RCC 7860 (cell line): ENCODE data around the gene CLEC5A.
"Not testable (repeated sequence)": the region's sequence is repeated elsewhere in the genome, so short reads cannot be mapped to it uniquely, and the experiment has no call there.

Source experiments
- DNase-seq: peaks from one replicate; pipeline ENCODE4 v3.0.0-alpha.2; 2015; ENCODE audit warnings: low spot score
- FAIRE-seq: peaks from 2 replicates; lab custom pipeline; 2012; peaks lifted over from hg19 to GRCh38; lab: Jason Lieb, UNC

CLEC5A gene

DNA sequence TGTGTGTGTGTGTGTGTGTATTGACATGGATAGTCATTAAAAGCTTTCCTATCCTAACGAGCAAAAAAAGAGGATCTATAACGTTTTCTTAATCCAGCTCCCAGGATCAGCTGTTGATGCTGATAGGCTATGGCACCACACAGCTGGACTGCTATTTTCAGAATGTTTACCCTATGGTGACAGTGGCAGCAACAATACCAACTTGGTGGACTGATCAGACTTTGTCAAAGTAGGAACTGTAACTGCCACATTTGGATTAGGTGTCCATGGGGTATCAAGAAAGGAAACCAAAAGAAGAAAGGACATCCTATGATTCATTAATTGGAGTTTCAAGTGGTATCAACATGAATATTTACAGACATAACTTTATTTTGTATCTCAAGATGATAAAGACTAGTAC lies 2.7 kb upstream of the CLEC5A start:
- DNase-seq (no peak), FAIRE-seq (no peak)

DNA sequence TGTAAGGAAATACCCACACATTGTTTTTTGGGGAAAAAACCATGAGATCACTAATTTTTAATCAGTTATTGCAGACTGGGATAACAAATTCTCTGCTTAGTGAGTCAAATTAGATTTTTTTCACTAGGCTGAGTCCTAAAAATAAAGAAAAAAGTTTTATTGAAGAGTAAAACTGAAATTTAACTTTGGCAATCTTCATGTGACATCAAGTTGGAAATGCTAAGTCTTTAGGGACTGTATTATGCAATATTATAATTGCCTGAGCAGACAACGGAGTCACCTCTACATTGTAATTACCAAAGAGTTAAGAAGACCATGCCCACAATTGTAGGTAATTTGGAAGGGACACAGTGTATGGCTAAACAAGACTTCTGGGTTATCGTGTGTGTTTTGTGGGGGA lies 2.2 kb upstream of the CLEC5A start:
- FAIRE-seq: no peak
- DNase-seq: no peak

DNA sequence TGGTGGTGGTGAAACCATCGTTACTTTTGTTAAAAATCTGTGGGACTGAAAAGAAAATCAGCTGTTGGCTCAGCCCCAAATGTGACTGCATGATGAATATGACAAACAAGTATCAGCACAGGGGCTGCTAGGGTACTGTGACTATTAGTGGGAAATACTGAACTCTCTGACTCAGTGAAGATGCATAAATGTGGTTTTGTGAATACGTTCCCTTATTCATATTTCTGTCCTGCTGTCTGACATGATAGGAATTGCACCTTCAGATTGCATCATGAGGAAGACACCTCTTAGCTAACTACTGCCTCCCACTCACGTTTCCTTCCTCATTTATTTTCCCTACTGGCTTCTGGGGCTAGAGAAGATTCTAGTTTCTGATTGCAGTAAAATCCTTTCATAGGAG lies 1.4 kb downstream of the CLEC5A start:
- DNase-seq: peak; percentile 16
- FAIRE-seq: no peak

DNA sequence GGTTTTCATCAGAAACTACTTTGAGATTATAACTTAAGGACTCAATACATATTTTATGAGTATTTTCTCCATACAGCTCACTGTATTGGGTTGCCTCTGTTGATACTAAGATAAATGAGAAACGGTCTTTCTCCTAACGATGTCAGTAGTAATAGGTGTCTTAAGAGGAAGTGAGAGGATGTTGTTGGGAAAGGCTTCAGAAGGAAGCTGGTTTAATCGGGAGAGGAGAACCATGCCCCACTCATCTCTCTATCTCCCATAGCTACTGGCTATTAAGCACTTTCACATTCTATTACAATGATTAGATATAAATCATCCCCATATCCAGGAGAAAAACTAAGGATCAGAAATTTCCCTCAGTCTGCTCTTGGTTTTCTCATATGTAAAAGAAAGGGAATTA lies 2.0 kb downstream of the CLEC5A start:
- no peak for DNase-seq
- no peak for FAIRE-seq

DNA sequence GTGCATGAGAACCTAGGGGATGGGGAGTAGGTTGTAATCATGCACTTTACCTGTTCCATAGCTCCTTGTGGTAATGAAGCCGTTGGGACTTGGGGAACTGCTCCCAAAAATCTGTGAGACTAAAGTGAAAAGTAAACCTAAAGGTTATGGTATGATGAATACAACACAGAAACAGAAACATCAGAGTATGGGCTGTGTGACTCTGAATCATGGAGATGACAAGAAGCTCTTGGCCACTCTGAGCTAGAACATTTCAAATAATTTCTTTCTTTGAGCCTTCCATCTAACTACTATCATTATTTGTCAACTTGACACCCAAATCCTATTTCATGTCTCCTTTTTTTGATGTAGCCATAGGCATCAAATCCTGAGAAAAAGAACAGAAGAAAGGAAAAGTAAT lies 2.9 kb downstream of the CLEC5A start:
- DNase-seq (no peak), FAIRE-seq (no peak)

DNA sequence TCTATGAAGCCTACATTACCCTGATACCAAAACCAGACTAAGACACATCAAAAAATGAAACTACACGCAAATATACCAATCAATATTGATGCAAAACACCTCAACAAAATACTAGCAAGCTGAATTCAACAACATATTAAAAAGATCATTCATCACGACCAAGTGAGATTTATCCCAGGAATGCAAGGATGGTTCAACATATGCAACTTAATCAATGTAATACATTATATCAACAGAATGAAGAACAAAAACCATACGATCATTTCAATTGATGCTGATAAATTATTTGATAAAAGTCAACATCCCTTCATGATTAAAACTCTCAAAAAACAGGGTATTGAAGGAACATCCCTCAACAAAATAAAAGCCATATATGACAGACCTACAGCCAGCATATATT lies 5.7 kb downstream of the CLEC5A start:
- no peak for DNase-seq
- FAIRE-seq: no peak

DNA sequence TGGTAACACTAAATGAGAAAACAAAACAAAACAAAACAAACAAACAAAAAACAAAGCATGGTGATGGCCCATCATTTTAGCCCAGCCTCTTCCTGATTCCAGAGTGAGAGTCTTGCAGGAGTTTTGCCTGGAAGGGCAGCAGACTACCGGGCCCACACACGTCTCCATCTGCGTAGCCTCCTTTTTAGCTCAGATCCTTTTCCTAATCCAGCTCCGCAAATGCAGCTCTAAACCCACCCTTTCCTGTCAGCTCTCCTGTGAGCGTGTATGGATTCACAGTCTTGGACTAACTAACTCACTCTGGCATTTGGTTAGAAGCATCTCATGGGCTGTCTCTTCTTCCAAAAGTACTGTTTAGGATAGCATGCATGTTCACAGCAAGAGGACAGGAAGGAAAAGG lies 16.6 kb downstream of the CLEC5A start:
- FAIRE-seq: no peak
- DNase-seq: no peak

DNA sequence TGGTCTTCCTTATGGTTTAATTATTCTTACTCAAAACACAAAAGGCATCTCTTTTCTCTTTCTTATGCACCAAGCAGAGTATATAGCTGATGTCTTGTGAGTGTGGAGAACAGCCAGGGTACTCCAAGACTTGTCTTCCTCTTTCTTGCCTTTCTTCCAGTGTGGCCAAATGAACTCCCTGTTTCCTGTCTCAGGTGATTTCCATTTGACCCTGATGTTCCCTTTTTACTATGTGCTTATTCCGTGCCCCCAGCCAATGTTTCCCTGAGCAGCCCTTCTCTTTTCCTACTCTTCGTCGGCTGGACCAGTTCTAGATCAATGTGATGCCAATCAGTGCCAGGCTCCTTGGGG lies 18.0 kb downstream of the CLEC5A start:
- FAIRE-seq: no peak
- DNase-seq: no peak

DNA sequence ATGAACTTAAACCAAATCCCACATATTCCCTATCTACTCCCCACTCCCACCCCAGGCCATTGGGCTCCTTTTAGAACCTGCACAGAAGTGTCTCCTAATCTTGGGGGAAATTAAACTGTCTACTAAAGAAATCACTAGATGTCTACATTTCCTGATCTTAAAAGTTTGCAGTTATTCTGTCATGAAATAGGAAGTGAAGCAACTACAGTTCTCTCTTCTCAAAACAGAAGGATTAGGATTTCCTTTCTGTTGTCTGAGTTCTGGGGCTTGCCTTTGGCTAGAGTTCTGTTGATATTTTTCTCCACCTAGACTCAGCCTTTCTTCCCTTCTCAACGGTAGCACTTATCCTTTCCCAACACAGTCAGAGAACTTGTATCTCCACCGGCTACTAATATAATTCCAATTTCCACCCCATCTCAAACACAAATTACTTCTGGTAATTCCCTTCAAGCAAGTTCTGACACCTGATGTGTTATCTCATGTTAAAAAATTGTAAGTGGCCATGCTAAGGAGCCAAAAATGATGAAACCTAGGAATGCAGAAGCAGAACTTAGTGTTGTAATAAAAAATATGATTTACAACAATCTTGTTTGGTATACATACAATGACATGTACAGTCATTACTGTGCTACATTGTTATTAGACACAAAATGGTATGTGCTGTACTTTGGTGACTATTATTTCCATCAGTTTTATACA lies 18.5 kb downstream of the CLEC5A start:
- FAIRE-seq: no peak
- DNase-seq: no peak

DNA sequence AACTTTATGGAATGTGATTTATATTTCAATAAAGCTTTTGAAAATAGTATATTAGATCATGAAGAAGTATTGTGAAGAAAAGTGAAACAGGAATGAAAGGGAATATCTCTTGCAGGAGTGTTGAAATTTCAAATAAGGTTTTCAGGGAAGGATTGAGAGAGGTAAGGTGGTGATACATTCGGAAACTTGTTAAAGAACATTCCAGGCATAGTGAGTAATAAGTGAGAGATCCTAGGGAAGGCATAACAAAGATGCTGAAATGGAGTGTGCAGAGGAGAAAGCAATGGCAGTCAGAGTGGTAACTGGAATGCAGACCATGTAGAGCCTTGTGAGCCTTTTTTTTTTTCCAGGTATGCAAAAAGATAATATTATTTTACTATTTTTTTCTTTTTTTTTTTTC lies 26.5 kb downstream of the CLEC5A start:
- DNase-seq (no peak), FAIRE-seq (no peak)

DNA sequence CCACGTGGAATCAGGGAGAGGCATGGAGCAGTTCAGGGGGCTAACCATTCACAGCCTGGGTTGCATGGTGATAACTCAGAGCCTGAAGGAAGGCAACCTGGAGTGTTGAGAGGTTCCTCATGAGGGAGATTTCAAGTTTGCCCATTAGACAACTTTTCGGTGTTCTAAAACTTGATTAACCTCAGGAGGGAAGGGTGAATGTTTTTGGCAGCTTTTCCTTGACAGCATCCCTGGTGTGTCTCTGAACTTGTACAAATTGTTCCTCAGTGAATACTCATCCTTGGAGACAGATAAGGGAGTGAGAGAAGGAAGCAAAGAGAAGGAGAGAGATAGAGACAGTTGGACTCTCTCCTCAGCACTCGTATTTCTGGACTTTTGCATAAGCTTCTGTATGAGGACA lies 30.7 kb downstream of the CLEC5A start, which contains the start of gene OR9A4:
OR9A4 (plus strand) TSS at position 301 of the 400 bp plus-strand sequence. CDS start 2,477 bp downstream, outside the sequence.
- DNase-seq (no peak), FAIRE-seq (no peak)

DNA sequence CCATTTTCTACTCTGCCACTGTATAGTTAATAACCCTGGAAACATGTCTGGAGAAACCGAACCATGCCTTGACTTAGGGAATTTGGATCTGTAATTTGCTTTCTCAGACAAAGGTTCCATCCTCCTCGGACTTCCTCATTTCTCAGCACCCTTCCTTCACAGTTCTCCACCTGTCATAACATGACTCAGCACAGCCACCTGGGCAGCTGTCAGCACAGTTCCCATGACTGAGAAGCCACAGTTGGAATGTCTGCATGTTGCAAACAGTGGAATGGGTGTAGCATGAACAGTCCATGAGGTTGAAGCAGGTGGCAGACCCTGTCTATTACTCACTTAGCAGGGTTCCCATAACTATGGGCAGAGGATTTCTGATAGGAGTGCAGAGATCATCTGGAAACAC lies 31.2 kb downstream of the CLEC5A start:
- no peak for DNase-seq
- no peak for FAIRE-seq

DNA sequence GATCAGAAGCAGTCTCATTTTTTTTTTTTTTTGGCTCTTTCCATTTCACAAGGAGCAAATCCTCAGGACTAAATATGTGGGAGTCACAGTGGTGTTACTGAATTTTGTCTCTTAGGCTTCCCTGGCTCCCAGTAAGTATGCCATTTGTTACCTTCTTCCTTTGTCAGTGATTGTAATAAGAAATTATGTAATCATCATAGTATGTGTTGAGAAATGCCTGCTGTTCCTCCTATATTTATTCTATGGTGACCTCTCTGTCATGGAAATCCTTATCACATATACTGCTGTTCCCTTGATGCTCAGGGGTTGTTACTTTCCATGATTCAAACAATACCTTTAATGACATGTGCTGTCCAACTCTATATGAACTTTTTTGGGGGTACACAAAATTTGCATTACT lies 35.4 kb downstream of the CLEC5A start:
- no peak for DNase-seq
- no peak for FAIRE-seq

DNA sequence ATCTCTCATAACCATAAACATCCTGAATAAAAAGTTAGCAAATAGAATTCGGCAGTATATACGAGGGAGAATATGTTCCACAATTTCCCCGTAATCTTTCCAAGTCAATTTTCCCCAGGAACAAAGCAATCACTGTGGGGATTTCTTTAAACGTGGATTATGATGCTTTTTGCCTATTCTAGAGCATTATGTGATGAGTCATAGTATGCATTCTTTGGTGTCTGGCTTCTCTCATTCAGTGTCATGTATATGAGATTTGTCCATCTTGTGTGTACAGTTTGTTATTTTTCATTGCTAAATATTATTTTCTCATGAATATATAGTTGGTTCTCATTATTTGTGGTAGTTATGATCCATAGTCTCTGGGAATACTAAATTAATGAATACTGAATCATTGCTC lies 40.5 kb downstream of the CLEC5A start:
- DNase-seq: no peak
- no peak for FAIRE-seq

DNA sequence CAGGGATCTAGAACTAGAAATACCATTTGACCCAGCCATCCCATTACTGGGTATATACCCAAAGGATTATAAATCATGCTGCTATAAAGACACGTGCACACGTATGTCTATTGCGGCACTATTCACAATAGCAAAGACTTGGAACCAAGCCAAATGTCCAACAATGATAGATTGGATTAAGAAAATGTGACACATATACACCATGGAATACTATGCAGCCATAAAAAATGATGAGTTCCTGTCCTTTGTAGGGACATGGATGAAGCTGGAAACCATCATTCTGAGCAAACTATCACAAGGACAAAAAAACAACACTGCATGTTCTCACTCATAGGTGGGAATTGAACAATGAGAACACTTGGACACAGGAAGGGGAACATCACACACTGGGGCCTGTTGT lies 47.4 kb downstream of the CLEC5A start:
- DNase-seq, FAIRE-seq: not testable (repeated sequence)

DNA sequence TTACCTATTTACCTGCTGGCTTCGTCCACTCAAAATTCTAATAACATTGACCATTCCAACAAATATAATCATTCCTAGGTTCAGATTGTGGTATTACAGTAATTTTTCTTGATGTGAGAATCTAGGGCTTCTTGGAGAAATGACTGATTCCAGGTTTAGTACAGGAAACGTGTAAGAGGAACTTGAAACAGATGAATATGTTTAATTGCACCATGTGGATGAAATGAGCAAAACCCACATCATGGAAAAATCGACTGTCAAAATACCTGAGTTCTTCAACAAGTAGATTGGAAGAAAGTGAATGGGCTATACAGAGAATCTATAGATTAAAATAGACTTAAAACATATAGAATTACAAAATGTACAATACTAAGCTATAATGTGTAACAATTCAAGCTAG lies 55.4 kb downstream of the CLEC5A start:
- DNase-seq (no peak), FAIRE-seq (no peak)

DNA sequence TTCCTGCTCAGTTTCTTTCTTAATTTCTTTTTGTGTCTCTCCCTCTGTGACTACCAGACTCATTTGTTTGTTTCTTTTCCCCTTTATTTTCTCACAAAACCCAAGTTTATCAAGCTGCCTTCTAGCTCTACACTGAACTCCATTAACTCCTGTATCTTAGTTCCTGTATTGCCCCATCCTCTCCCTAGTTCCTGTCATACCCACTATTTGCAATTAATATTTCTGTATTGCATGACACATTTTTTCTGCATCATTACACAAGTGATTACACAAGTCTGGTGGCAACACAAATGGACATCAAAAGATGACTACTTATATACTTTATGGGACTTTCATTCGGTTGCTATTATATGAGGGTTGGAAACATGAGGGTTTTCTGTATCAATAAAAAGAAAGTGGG lies 57.5 kb downstream of the CLEC5A start:
- no peak for FAIRE-seq
- no peak for DNase-seq

DNA sequence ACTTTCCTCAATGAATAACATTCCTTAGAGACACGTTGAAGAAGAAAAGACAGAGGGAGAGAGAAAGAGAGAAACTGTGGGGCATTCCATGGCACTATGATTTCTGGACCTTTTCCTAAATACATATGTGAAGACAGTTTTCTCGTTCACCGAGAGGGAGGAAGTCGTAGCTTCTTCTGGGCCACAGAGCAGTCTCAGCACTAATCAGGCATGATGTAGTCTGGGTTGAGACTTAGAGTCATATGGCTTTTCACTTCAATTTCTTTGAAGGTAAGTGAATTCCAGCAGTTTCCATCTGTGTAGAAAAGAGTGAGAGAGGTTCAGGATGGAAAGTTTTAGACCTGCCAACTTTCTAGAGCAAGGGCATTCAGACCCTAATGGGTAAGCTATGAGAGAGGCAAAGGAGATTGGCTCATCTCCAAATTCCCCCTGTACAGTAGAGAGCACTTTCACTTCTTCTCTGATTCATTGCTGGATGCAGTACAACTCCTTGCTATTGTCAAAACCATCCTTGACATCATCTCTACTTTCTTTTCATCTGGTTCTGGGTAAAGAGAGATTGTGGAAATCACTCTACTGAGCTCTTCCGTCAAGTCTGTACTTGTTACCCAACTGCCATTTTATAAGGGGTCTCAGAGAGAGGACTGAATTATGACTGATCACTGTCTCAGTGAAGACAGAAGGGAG lies 62.1 kb downstream of the CLEC5A start:
- no peak for FAIRE-seq
- no peak for DNase-seq

DNA sequence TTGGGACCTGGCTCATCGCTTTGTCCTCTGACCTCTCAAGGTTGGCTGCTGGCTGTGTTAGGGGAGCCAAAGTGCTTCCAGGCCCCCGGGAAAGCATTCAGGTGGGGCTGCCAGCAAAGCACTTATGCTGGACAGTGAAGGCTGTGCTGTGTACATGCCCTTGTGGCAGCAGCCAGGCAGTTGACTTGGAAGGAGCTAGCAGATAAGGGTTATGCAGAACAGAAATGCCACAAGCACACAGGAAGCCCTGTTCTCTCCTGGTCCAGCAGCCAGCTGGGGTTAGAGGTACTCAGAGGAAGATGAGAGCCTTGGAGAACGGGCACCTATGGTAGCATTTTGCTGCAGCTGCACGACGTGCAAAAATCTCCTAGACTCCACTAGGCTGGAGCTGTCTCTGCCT lies 65.8 kb downstream of the CLEC5A start:
- no peak for DNase-seq
- no peak for FAIRE-seq

DNA sequence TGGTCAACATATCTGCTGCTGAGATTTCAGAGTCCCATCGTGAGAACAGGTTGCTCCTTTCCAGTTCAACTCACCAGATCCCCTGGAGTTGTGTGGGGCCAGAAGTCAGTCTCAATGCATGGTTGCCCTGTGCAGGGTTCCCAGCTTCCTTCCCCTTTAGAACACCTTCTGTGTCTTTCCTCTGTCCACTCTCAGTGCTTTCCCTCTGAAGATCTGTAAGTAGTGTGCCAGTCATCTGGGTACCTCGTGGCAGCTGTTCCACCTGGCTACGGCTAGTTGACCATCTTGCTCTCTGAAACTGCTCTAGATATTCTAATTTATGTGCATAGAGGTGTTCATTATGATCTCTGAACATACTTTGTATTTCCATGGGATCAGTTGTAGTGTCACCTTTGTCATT lies 69.4 kb downstream of the CLEC5A start:
- FAIRE-seq (no peak), DNase-seq (no peak)
